ENCODE measurements around the gene FAT1. TPM values are rescaled to one million over a fixed set of nuclear protein-coding genes. Genes with fewer than 3 reads are reported as not detected.

FAT1 gene
- polyA plus RNA-seq, 1 donor from 2014 or later = 19.8 TPM

- Histone ChIP-seq H3K9ac (ENCODE audit: low read length) (no peak overlapping the region), H3K36me3 (ENCODE audit: insufficient read depth, low read length) (no peaks in the 10 kb centered on the region), H3F3A (ENCODE audit: insufficient read depth, low read length, poor library complexity, severe bottlenecking) (no peaks in the 10 kb centered on the region), H3K9me3 (ENCODE audit: low read length) (no peaks in the 10 kb centered on the region), H3K27me3 (ENCODE audit: insufficient read depth, low read depth, low read length) (no peaks in the 10 kb centered on the region), H4K20me1 (ENCODE audit: insufficient read depth) (no peaks in the 10 kb centered on the region), H3K79me2 (replicated peaks; ENCODE audit: insufficient read depth, low read length) (no peaks in the 10 kb centered on the region), H3K4me3 (ENCODE audit: low read length) (no peak overlapping the region), H3K9me2 (ENCODE audit: insufficient read depth, low read length) (no peaks in the 10 kb centered on the region), H2AFZ (ENCODE audit: low read depth, low read length) (no peak overlapping the region), H3K4me2 (ENCODE audit: low read length) (no peak overlapping the region), H3K27ac (ENCODE audit: low read length) (no peak overlapping the region)
- TF ChIP-seq RAD21 (conservative IDR thresholded peaks at IDR 0.05) (no peak), EZH2 (IDR thresholded peaks at IDR 0.05; ENCODE audit: borderline replicate concordance, insufficient read depth, low read length, poor library complexity, severe bottlenecking) (no peak), SMC3 (conservative IDR thresholded peaks at IDR 0.05; ENCODE audit: poor library complexity) (no peak), EP300 (conservative IDR thresholded peaks at IDR 0.05; ENCODE audit: poor library complexity, severe bottlenecking) (no peak)
These were observed 16.3 kb upstream of the FAT1 start for GRCh38 chr4:186739802-186740434.

DNA sequence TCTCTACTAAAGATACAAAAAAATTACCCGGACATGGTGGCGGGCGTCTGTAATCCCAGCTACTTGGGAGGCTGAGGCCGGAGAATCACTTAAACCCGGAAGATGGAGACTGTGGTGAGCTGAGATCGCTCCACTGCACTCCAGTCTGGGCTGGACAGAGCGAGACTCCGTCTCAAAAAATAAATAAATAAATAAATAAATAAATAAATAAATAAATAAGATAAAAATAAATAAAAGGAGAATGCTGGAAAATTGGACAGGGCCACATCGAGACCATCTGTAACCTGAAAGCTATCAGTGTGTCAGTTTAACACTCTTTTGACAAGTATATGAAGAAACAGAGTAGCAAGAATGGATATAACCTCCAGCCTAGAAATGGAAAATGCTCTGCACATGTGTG lies 15.7 kb upstream of the FAT1 start:
- Histone ChIP-seq H3K9me3 (ENCODE audit: low read length) (no peaks in the 10 kb centered on the region), H3K4me3 (ENCODE audit: low read length) (no peak overlapping the region), H4K20me1 (ENCODE audit: insufficient read depth) (no peaks in the 10 kb centered on the region), H3K36me3 (ENCODE audit: insufficient read depth, low read length) (no peaks in the 10 kb centered on the region), H3K27me3 (ENCODE audit: insufficient read depth, low read depth, low read length) (no peaks in the 10 kb centered on the region), H3K79me2 (replicated peaks; ENCODE audit: insufficient read depth, low read length) (no peaks in the 10 kb centered on the region), H3F3A (ENCODE audit: insufficient read depth, low read length, poor library complexity, severe bottlenecking) (no peaks in the 10 kb centered on the region), H2AFZ (ENCODE audit: low read depth, low read length) (no peak overlapping the region), H3K4me2 (ENCODE audit: low read length) (no peak overlapping the region), H3K27ac (ENCODE audit: low read length) (no peak overlapping the region), H3K9ac (ENCODE audit: low read length) (no peak overlapping the region), H3K9me2 (ENCODE audit: insufficient read depth, low read length) (no peaks in the 10 kb centered on the region)
- TF ChIP-seq REST (IDR thresholded peaks at IDR 0.05; ENCODE audit: borderline replicate concordance) = no peak
- no peak for TF ChIP-seq POLR2AphosphoS5 (IDR thresholded peaks at IDR 0.05)
- TF ChIP-seq, protein P1, sequence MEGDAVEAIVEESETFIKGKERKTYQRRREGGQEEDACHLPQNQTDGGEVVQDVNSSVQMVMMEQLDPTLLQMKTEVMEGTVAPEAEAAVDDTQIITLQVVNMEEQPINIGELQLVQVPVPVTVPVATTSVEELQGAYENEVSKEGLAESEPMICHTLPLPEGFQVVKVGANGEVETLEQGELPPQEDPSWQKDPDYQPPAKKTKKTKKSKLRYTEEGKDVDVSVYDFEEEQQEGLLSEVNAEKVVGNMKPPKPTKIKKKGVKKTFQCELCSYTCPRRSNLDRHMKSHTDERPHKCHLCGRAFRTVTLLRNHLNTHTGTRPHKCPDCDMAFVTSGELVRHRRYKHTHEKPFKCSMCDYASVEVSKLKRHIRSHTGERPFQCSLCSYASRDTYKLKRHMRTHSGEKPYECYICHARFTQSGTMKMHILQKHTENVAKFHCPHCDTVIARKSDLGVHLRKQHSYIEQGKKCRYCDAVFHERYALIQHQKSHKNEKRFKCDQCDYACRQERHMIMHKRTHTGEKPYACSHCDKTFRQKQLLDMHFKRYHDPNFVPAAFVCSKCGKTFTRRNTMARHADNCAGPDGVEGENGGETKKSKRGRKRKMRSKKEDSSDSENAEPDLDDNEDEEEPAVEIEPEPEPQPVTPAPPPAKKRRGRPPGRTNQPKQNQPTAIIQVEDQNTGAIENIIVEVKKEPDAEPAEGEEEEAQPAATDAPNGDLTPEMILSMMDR (IDR thresholded peaks at IDR 0.05; ENCODE audit: poor library complexity, severe bottlenecking) = no peak
- no peak for TF ChIP-seq RAD21 (conservative IDR thresholded peaks at IDR 0.05)
- no peak for TF ChIP-seq MXI1 (conservative IDR thresholded peaks at IDR 0.05; ENCODE audit: poor library complexity, severe bottlenecking)
- TF ChIP-seq EZH2 (IDR thresholded peaks at IDR 0.05; ENCODE audit: borderline replicate concordance, insufficient read depth, low read length, poor library complexity, severe bottlenecking) = no peak
- no peak for TF ChIP-seq TAF1 (IDR thresholded peaks at IDR 0.05; ENCODE audit: low read depth)
- TF ChIP-seq SMC3 (conservative IDR thresholded peaks at IDR 0.05; ENCODE audit: poor library complexity) = no peak
- TF ChIP-seq EP300 (conservative IDR thresholded peaks at IDR 0.05; ENCODE audit: poor library complexity, severe bottlenecking) = no peak

Measured in neural cell (in vitro differentiated cells).